DMS153 (cell line): Measurements from ENCODE around the gene SERPINA5.

Experiments
- DNase-seq: peaks from one replicate; lab custom pipeline; 2025; lab: John Stamatoyannopoulos, UW

Gene SERPINA5

DNA sequence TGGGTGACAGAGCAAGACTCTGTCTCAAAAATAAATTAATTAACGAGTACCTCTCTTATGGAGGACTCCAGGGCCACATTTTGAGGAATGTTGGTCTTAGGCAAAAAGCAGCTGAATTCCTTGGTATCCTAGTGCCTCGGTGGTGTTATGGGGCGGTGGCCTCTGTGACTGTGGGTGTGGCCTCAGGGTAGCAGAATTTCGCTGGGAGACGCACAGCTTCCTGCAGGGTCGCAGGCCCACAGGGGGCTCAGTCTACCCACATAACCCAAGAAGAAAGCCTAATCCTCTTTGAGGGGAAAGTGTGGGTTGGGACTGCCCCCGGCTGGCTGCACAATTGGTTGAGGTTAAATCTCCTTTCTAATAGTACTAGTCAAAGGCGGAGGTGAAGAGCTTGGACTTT lies 31.2 kb upstream of the SERPINA5 start:
- DNase-seq: no peak

DNA sequence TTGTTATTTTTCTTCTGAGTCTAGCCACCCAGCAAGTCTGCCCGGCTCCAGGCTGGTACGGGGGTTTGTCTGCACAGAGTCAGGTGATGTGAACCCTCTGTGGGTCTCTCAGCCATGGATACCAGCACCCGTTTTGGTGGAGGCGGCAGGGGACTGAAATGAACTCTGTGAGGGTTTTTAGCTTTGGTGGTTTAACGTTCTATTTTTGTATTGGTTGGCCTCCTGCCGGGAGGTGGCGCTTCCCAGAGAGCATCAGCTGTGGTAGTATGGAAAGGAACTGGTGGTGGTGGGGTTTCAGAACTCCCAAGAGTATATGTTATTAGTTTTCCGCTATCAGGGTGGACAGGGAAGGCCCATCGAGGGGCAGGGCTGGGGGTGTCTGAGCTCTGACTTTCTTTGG lies 25.2 kb upstream of the SERPINA5 start:
- no peak for DNase-seq

DNA sequence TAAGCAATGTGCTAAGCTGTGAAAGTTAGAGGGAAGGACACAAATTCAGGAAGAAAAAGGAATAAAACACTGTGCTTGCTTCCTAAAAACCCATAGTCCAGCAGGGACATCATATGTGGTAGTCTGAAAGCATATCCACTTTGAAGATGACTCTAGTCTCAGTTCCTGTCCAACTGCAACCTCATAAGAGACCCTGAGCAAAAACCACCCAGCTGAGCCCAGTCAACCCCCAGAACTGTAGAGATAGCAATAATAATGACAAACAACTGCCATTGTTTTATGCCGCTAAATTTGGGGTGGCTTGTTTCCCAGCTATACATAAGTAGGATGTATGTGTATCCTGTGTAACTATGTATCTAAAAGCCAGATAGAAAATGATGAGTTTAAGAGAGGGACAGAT lies 23.9 kb upstream of the SERPINA5 start:
- no peak for DNase-seq

DNA sequence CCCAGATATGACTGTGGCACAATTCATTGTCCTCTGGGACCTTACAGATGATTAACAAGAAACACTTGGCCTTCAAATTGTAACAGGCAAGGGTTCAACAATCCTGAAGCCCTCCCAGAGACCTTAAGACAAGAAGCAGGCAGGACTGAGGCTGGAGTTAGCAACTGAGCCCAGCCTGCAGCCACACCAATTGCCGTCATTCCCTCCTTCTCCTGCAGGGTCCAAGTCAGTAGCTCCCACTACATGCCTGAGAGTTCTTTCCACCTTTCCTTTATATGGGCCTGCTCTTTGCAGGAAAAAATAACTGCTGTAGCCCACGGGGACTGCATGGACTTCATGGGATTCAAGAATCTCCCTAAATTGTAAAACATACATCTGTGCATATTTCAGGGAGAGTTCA lies 22.4 kb upstream of the SERPINA5 start:
- DNase-seq: no peak

DNA sequence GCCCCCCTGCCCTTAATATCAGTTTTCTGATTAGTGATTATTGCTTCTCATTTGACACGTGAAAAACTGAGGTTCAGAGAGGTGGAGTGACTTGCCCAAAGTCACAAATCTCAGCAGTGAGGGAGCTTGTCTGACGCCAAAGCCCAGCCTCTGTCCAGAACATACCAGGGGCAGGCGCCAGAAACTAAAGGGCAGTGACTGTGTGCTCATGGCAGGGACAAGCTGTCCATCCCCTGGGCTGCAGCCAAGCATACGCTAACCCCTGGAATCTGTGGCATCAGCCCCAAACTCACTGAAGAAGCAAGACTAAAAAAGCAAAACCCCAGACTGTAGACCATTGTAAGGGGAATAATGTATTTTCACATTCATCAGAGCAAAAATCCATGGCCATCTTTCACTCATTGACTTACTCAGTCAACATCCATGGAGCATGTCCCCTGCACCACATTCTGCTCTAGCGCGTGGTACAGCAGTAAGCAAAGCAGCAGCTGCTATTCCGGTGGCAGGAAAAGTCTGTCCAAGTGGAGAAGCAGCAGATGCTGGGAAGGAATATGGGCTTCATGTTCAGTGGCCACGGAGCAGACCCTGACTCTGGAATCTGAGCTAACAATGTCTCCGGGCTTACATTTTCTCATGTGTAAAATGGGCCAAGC lies 21.5 kb upstream of the SERPINA5 start:
- no peak for DNase-seq

DNA sequence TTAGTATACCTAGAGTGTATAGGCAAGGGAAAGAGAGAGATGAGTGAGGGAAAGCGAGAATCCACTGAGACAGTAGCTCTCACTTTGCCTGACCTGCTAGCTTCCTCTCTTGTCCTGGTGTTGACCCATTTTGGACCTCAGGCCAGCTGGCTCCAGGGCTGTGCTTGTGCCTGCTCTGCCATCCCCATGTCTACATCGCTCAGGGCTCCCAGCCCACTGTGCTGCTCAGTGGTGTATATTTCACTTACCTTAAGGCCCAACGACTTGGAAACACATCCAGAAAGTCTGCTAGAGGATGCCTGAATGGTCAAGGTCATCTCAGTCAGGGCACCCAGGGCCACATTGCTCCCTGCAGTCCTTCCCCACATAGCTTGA lies 20.9 kb upstream of the SERPINA5 start:
- no peak for DNase-seq

DNA sequence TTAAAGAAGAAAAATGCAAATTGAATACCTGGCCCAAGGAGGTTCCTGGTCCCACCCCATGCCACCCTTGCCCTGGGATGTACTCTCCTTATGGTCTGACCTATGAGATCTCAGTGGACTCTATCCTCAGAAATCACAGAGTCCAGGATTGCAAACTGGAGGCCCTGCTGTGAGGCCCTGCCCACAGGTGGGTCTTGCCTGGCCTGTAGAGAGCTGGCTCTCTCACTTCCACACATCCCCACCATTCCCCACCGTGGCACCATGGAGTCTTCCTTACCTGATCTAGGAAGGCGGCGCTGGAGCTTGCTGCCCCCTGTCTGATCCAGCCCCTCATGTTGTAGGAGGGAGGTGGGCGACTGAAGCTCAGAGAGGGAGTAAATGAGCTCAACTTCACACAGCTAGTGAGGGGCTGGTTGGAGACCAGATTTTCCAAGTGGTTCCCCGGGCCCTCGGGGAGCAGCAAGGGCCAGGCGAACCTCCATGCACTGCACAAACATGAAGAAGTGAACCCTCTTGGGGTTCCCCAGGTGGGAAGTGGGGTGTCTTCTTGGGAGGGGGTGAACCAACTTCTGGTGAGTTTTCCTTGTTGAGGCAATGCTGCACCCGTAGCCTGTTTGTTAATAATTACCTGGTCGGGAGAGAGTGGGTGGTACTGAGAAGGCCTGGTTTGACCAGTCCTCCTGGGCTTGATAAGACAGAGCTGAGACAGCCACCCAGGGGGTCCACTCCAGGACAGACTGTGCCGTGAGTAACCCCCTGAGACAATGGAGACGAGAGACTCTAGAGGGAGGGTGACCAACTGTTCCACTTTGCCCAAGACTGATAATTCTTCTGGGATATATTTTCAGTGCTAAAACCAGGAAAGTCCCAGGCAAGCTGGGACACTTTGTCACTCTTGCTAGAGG lies 20.2 kb upstream of the SERPINA5 start, which contains the start of gene SERPINA4:
Gene SERPINA4, plus strand, starts transcription at position 692 of the 905 bp plus-strand sequence. CDS start 2,041 bp downstream, outside the sequence.
- DNase-seq: no peak

DNA sequence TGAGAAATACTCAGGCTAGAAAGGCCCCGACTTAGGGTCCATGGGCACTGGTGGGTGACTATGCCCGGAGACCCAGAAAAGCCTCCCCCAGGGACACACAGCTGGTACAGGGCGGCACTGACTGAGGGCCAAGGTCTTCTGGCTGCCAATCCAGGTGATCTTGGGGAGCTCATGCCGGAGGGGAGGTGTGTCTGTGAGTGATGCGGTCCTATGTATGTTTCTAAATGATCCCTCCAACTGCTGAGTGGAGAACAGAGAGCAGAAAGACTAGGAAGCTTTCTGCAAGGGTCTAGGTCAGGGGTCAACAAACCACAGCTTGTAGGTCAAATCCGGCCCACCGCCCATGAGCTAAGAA lies 19.6 kb upstream of the SERPINA5 start:
- no peak for DNase-seq

DNA sequence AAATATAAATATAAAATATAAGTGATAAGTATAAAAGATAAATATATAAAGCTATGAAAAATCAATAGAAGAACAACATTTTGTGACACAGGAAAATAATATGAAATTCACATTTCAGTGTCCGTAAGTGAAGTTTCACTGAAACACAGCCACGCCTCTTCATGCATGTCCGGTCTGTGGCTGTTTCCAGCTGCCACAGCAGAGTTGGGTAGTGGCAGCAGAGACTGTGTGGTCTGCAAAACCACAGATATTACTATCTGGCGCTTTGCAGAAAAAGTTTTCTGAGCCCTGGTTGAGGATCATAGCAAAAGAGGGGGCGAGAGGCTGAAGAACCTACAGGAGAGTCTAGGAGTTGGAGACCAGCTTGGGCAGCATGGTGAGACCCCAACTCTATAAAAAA lies 19.2 kb upstream of the SERPINA5 start:
- no peak for DNase-seq

DNA sequence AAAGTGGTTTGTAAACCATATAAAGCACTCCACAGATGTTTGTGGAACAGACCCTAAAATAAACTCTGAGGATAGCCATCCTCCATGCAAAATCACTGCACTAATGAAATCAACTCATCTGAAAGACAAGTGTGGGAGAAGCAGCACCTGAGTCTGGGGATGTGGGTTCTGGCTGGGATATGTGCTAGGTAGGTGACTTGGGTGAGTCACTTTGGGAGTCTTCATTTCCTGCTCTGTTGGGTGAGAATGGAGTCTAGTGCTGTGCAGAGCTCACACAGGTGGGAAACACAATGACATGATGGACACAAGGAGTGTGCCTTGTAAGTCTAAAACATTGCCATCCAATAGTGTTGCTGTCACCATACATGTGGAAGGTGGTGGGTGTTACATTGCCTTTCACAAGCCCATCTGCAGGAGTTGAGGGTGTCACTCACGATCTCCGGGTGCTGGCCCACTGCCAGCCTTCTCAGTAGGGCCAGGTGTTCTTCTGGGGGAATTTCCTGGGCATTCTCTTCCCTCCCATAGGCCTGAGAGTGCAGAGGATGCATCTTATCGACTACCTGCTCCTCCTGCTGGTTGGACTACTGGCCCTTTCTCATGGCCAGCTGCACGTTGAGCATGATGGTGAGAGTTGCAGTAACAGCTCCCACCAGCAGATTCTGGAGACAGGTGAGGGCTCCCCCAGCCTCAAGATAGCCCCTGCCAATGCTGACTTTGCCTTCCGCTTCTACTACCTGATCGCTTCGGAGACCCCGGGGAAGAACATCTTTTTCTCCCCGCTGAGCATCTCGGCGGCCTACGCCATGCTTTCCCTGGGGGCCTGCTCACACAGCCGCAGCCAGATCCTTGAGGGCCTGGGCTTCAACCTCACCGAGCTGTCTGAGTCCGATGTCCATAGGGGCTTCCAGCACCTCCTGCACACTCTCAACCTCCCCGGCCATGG lies 18.0 kb upstream of the SERPINA5 start:
- DNase-seq: no peak

DNA sequence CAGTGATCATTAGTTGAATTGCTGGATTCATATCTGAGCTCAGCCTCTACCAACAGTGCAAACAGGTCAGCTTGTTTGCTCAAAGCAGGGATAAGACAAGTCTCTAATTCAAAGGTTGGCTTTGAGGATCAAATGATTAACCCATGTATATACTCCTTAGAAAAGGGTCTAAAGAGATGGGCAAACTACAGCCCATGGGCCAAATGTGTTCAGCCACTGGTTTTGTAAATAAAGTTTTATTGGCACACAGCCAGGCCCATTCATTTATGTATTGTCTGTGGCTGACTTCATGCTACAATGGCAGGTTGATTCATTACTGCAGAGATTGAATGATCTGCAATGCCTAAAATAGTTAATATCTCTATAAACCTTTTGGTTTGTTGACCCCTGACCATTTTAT lies 16.8 kb upstream of the SERPINA5 start:
- no peak for DNase-seq

DNA sequence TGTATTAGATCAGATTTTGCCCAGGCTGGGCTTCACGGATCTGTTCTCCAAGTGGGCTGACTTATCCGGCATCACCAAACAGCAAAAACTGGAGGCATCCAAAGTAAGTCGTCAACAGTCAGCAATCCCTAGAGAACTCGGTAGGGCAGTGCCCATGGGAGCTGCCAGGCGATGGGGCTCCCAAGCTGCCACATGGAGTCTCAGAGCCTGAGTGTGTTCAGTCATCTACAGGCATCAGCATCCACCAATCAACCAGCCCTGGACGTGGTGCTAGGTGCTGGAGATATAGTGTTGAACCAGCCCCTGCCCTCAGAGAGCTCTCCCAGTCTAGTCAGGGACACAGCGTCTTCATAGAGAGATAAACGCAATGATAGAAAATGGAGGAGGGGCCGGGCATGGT lies 13.0 kb upstream of the SERPINA5 start:
- no peak for DNase-seq

DNA sequence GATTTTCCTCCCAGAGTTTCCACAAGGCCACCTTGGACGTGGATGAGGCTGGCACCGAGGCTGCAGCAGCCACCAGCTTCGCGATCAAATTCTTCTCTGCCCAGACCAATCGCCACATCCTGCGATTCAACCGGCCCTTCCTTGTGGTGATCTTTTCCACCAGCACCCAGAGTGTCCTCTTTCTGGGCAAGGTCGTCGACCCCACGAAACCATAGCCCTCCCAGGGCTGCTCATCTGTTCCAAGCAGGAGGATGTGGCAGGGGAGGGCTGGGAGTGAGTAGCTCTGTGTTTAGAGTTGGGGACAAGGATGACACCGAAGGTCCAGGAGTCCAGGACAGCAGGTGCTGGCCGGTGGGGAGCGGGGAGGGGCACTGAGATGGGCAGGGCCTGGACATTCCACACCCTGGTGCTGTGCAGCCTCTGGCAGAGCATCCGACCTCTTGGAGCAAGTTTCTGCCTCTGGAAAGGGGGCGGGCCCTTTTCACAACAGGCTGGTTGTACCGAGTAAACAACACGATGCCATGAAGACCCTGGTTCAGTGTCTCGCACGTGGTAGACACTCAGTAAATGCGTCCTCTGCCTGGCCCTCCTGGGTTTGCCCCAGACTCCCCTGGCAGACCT lies 11.7 kb upstream of the SERPINA5 start:
- no peak for DNase-seq

DNA sequence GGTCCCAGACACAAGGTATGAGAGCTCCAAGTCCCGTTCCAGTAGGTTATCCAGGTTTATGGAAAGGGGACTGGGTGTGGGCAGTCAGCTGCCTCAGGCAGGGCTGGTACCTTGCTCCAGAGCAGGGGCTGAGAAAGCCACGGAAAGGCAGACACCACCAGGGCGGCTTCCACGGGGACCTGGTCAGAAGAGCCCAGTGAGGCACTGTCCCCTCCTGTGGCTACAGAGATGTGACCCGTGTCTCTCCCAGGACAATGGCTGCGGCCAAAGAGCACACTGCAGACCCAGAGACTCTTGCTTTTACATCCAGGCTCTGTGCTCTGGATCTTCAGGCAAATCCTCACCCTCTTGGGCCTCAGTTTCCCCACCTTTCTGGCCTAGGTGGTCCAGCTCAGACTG lies 11.2 kb upstream of the SERPINA5 start:
- no peak for DNase-seq

DNA sequence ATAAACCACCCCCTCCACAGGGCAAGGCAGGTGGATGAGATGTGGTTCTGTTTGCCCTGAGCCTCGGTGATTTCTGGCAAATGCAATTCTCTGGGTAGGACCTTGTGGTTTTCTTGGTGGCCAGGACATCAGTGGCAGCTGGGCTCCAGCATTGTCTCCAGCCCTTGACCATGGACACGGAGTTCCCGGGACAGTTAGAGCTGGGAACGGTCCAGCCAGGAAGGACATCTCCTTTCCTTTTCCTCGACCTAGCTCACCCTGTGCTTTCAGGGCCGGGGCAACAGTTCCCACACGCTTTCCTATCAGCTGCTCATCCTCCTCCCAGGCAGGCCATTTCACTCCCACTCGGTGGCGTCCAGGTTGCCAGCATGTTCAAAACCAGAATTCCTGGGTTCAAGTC lies 10.8 kb upstream of the SERPINA5 start:
- DNase-seq: no peak

DNA sequence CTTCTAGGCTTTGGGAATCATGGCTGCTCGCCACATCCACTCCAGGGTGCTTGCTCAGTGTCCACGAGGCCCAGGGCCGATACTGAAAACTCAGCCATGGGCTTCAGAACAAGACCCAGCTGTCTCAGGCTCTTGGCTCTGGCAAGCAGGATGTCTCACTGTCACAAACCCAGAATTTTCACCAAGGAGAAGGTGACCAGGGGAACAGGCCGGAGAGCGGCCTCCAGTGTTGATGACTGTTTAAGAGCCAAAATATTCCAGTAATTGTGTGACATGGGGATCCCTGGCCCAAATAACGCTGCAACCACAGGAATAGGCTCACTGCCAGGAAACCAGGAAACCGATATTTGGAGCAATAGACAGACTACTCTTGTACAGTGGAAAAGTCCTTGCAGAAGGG lies 9.8 kb upstream of the SERPINA5 start:
- DNase-seq: no peak

DNA sequence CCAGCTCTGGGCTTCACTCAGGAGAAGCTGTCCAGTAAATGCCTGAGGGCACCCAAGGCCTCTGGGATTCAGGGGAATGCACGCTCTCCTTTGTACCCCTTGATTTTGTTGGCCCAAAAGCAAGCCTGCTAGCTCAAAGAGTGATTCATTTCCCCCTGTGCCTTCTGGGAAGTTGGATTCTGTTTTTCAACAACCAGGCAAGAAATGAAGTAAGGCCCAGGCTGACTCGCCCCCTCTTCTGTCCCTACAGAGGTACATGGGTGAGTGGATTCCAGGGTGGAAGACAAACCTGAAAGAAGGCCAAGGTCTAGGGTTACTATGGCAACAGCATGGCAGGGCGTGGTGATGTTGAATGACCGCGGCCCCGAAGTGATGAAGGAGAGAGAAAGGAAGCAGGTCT lies 9.3 kb upstream of the SERPINA5 start:
- DNase-seq: no peak

DNA sequence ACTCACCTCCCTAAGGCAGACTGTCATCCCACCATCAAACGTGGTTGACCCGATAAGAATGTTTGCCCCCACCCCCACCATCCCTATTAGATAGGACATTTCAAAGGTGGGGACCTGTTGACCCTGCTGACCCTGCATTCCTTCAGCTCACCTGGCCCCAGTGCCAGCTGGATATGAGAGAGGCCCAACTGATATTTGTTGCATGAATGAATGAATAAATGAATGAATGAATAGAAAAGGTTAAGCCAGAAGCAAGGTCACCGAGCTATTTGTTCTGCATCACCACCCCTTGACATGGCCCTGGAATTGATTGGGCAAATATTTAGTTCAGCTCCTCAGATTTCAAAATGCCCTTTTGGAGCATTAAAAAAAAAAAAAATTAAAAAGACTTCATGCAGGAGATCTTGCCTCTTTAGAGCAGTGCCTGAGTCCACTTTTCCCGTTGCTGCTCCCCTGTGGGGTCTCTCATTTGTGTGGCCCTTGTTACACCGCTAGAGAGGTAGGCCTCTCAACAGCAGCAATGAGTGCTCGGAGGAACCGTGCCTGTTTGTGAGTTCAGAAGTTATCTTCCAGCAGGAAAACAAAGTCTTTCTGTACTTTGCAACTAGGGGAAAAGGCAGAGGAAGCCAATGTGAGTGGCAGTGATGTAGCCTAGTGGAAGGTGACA lies 8.5 kb upstream of the SERPINA5 start:
- DNase-seq: no peak

DNA sequence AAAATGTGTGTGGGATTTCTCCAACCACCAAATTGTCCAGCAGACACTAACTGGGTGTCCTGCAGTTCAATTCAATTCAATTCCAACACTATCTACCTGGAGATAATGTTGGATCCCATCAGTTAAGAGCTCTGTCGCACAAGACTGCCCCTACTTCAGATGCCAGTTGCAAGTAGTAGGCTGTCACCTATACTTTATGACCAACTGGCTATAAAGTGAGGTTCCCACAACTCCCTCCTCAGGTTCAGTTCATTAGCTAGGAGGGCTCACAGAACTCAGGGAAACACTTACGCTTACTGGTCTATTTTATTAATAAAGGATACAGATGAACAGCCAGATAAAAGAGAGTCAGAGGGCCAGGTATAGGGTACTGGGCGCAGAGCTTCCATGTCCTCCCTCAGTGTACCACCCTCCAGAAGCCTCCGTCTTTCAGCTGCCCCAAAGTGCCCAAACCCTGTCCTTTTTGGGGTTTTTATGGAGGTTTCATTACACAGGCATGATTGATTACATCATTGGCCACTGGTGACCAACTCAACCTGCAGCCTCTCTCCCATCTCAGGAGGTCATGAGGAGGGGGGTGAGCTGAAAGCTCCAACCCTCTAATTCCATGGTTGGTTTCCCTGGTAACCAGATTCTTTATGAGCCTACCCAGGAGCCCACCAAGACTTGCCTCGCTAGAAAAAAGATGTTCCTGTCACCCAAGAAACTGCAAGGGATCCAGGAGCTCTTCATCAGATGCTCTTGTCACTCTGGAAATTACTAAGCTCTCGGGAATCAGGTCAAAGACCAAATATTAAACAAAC lies 7.5 kb upstream of the SERPINA5 start:
- DNase-seq: no peak

DNA sequence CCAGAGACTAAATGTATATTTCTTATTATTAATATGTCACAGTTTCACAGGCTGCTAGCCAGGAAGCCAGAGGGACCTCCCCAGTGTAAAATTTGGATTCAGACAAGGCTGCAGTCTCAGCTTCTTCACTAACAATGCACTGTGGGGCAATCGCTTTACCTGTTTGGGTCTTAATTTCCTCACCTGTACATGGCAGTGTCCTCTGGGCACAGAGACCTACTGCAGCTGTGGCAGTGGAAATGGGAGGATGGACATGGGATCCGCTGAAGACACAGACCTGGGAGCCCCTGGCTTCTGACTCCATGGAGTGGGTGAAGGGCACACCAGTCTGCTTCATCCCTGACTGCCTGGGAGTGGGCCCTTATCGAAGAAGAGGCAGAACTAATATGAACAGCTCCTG lies 6.9 kb upstream of the SERPINA5 start:
- DNase-seq: no peak
